HEK293 (cell line): ENCODE data around the gene ALG1.

Experiments
- GLIS1 ChIP-seq: fragments of 450-650 bp; formaldehyde crosslinking; IDR thresholded peaks from 2 replicates; pipeline ENCODE4 v1.5.1; 2016; ENCODE audit warnings: missing biosample characterization, missing genetic modification characterization
- HOXA7 ChIP-seq: sonication (generic); formaldehyde crosslinking; IDR thresholded peaks from 2 replicates; pipeline ENCODE4 v1.8.1; 2022; ENCODE audit warnings: missing genetic modification reagents, borderline replicate concordance
- KLF16 ChIP-seq: fragments of 450-650 bp; formaldehyde crosslinking; IDR thresholded peaks from 2 replicates; pipeline ENCODE4 v1.5.1; 2017; ENCODE audit warnings: missing biosample characterization, missing genetic modification characterization
- KLF9 ChIP-seq: fragments of 450-650 bp; formaldehyde crosslinking; IDR thresholded peaks from 2 replicates; pipeline ENCODE4 v1.5.1; 2016; ENCODE audit warnings: missing biosample characterization, missing genetic modification characterization, low read depth
- MYNN ChIP-seq: fragments of 450-650 bp; formaldehyde crosslinking; IDR thresholded peaks from 2 replicates; pipeline ENCODE4 v1.5.1; 2016; ENCODE audit warnings: missing biosample characterization, missing genetic modification characterization, borderline replicate concordance
- ZFHX2 ChIP-seq: fragments of 450-650 bp; formaldehyde crosslinking; conservative IDR thresholded peaks from 2 replicates; pipeline ENCODE4 v1.5.1; 2016; ENCODE audit warnings: missing biosample characterization, missing genetic modification characterization
- ZNF132 ChIP-seq: fragments of 450-650 bp; formaldehyde crosslinking; IDR thresholded peaks from 2 replicates; pipeline ENCODE4 v1.5.1; 2017; ENCODE audit warnings: missing biosample characterization, missing genetic modification characterization, borderline replicate concordance
- ZNF146 ChIP-seq: fragments of 450-650 bp; formaldehyde crosslinking; IDR thresholded peaks from 2 replicates; pipeline ENCODE4 v1.5.1; 2016; ENCODE audit warnings: missing biosample characterization, missing genetic modification characterization
- ZNF221 ChIP-seq: fragments of 450-650 bp; formaldehyde crosslinking; IDR thresholded peaks from 2 replicates; pipeline ENCODE4 v1.5.1; 2017; ENCODE audit warnings: missing biosample characterization, missing genetic modification characterization, borderline replicate concordance
- ZNF302 ChIP-seq: fragments of 450-650 bp; formaldehyde crosslinking; IDR thresholded peaks from 2 replicates; pipeline ENCODE4 v1.5.1; 2016; ENCODE audit warnings: missing biosample characterization, missing genetic modification characterization, low read depth
- ZNF311 ChIP-seq: fragments of 450-650 bp; formaldehyde crosslinking; IDR thresholded peaks from 2 replicates; pipeline ENCODE4 v1.5.1; 2017; ENCODE audit warnings: missing biosample characterization, missing genetic modification characterization, borderline replicate concordance
- ZNF335 ChIP-seq: fragments of 450-650 bp; formaldehyde crosslinking; conservative IDR thresholded peaks from 2 replicates; pipeline ENCODE4 v1.5.1; 2016; ENCODE audit warnings: missing biosample characterization, missing genetic modification characterization
- ZNF354C ChIP-seq: fragments of 450-650 bp; formaldehyde crosslinking; IDR thresholded peaks from 2 replicates; pipeline ENCODE4 v1.5.1; 2016; ENCODE audit warnings: missing biosample characterization, missing genetic modification characterization, low read depth, borderline replicate concordance
- ZNF37A ChIP-seq: fragments of 450-650 bp; IDR thresholded peaks from 2 replicates; pipeline ENCODE4 v1.5.1; 2018; ENCODE audit warnings: missing biosample characterization, missing genetic modification characterization
- ZNF423 ChIP-seq: fragments of 450-650 bp; formaldehyde crosslinking; IDR thresholded peaks from 2 replicates; pipeline ENCODE4 v1.5.1; 2016; ENCODE audit warnings: missing biosample characterization, missing genetic modification characterization
- ZNF530 ChIP-seq: fragments of 450-650 bp; formaldehyde crosslinking; IDR thresholded peaks from 2 replicates; pipeline ENCODE4 v1.5.1; 2016; ENCODE audit warnings: low read depth, missing biosample characterization, missing genetic modification characterization
- ZNF549 ChIP-seq: fragments of 450-650 bp; IDR thresholded peaks from 2 replicates; pipeline ENCODE4 v1.5.1; 2018; ENCODE audit warnings: missing biosample characterization, missing genetic modification characterization, mild to moderate bottlenecking, inconsistent platforms, moderate library complexity
- ZNF610 ChIP-seq: fragments of 450-650 bp; formaldehyde crosslinking; IDR thresholded peaks from 2 replicates; pipeline ENCODE4 v1.5.1; 2016; ENCODE audit warnings: missing biosample characterization, missing genetic modification characterization, borderline replicate concordance
- ZNF623 ChIP-seq: fragments of 450-650 bp; formaldehyde crosslinking; IDR thresholded peaks from 2 replicates; pipeline ENCODE4 v1.5.1; 2016; ENCODE audit warnings: missing biosample characterization, missing genetic modification characterization
- ZNF654 ChIP-seq: fragments of 450-650 bp; formaldehyde crosslinking; IDR thresholded peaks from 2 replicates; pipeline ENCODE4 v1.5.1; 2016; ENCODE audit warnings: low read depth, missing biosample characterization, missing genetic modification characterization
- ZNF658 ChIP-seq: fragments of 450-650 bp; formaldehyde crosslinking; IDR thresholded peaks from 2 replicates; pipeline ENCODE4; 2016; ENCODE audit warnings: missing biosample characterization, missing genetic modification characterization
- ZNF837 ChIP-seq: fragments of 450-650 bp; formaldehyde crosslinking; IDR thresholded peaks from 2 replicates; pipeline ENCODE4 v1.5.1; 2016; ENCODE audit warnings: missing biosample characterization, missing genetic modification characterization
- TF ChIP-seq, protein P1 (sequence below): fragments of 450-650 bp; formaldehyde crosslinking; optimal IDR thresholded peaks from 2 replicates; pipeline ENCODE3; 2016; ENCODE audit warnings: missing biosample characterization, mild to moderate bottlenecking, missing genetic modification characterization
- TF ChIP-seq, protein P2 (sequence below): fragments of 450-650 bp; formaldehyde crosslinking; IDR thresholded peaks from 2 replicates; pipeline ENCODE4 v1.5.1; 2017; ENCODE audit warnings: missing biosample characterization, missing genetic modification characterization
- TF ChIP-seq, protein P3 (sequence below): fragments of 450-650 bp; formaldehyde crosslinking; IDR thresholded peaks from 2 replicates; pipeline ENCODE4 v1.5.1; 2017; ENCODE audit warnings: missing biosample characterization, missing genetic modification characterization
- TF ChIP-seq, protein P4 (sequence below): fragments of 450-650 bp; formaldehyde crosslinking; IDR thresholded peaks from 2 replicates; pipeline ENCODE4 v1.5.1; 2016; ENCODE audit warnings: missing biosample characterization, missing genetic modification characterization
- TF ChIP-seq, protein P5 (sequence below): fragments of 450-650 bp; formaldehyde crosslinking; IDR thresholded peaks from 2 replicates; pipeline ENCODE4 v1.5.1; 2016; ENCODE audit warnings: missing biosample characterization, missing genetic modification characterization

Gene ALG1

DNA sequence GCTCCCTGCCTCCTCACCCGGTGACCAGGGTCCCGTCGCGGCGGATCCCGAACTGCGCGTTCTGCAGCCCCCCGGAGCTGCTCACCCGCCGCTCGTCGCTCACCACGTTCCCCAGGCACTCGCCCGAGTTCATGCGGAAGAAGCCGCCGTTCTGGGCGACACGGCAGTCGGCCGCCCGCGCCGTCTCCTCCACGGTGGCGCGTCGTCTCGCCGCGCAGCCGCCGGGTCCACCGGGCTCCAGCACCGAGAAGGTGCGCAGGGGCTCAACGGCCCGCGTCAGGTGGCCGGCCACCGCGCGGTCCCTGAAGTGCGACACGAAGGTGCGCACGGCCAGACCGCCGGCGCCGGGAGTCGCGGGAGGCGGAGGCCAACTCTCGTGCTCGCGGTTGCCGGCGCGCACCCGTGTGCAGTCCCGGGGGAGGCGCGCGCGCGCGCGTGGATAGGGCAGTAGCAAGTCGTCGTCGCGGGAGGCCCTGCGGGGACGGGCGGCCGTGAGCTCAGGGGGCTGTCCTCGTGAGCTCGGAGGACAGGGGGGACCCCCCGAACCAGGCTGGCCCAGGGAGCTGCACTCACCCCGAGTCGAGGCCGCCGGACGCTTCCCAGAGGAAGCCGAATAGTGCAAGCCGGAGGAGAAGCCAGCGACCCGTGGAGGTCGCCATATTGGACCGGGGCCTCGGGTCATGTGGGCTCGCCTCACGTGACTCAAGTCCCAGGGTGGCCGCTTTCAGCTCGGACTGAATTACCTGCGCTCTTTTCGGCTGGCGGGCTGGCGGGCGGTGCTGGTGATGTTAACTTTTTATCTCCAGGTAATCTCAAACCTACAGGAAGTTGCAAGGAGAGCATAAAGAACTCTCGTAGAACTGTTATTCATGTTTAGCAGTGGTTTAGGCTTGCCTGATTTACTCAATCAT is 38.1 kb upstream of the ALG1 start, which contains the start of gene NAGPA (continued):
- TF ChIP-seq KLF16 (tag by site-specific recombination) (peak; percentile 76), ZNF654 (tag by site-specific recombination) (no peak), ZNF549 (tag by site-specific recombination) (no peak), ZFHX2 (no peak; the same call in 1 of the 2 replicates), ZNF658 (tag by site-specific recombination) (0 out of 2 replicates have a peak, but pooled peaks have one; percentile 67), KLF9 (tag by site-specific recombination) (0 out of 2 replicates have a peak, but pooled peaks have one; percentile 22), ZNF354C (tag by site-specific recombination) (no peak), MYNN (tag by site-specific recombination) (no peak), ZNF335 (tag by site-specific recombination) (peak; percentile 87), ZNF610 (tag by site-specific recombination) (peak; percentile 78; the same call in 1 of the 2 replicates), GLIS1 (tag by site-specific recombination) (peak; percentile 80), HOXA7 (CRISPR knock-in tag) (no peak), ZNF623 (tag by site-specific recombination) (peak; percentile 39; the same call in 1 of the 2 replicates), ZNF302 (no peak), ZNF37A (tag by site-specific recombination) (no peak), ZNF423 (tag by site-specific recombination) (no peak), ZNF221 (no peak), ZNF837 (tag by site-specific recombination) (no peak), ZNF146 (no peak), ZNF311 (tag by site-specific recombination) (no peak), ZNF530 (tag by site-specific recombination) (no peak), ZNF132 (tag by site-specific recombination) (no peak)
- TF ChIP-seq, protein P1, sequence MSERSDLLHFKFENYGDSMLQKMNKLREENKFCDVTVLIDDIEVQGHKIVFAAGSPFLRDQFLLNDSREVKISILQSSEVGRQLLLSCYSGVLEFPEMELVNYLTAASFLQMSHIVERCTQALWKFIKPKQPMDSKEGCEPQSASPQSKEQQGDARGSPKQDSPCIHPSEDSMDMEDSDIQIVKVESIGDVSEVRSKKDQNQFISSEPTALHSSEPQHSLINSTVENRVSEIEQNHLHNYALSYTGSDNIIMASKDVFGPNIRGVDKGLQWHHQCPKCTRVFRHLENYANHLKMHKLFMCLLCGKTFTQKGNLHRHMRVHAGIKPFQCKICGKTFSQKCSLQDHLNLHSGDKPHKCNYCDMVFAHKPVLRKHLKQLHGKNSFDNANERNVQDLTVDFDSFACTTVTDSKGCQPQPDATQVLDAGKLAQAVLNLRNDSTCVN (tag by site-specific recombination) = peak; percentile 98
- TF ChIP-seq, protein P2, sequence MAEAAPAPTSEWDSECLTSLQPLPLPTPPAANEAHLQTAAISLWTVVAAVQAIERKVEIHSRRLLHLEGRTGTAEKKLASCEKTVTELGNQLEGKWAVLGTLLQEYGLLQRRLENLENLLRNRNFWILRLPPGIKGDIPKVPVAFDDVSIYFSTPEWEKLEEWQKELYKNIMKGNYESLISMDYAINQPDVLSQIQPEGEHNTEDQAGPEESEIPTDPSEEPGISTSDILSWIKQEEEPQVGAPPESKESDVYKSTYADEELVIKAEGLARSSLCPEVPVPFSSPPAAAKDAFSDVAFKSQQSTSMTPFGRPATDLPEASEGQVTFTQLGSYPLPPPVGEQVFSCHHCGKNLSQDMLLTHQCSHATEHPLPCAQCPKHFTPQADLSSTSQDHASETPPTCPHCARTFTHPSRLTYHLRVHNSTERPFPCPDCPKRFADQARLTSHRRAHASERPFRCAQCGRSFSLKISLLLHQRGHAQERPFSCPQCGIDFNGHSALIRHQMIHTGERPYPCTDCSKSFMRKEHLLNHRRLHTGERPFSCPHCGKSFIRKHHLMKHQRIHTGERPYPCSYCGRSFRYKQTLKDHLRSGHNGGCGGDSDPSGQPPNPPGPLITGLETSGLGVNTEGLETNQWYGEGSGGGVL (tag by site-specific recombination) = no peak
- TF ChIP-seq, protein P3, sequence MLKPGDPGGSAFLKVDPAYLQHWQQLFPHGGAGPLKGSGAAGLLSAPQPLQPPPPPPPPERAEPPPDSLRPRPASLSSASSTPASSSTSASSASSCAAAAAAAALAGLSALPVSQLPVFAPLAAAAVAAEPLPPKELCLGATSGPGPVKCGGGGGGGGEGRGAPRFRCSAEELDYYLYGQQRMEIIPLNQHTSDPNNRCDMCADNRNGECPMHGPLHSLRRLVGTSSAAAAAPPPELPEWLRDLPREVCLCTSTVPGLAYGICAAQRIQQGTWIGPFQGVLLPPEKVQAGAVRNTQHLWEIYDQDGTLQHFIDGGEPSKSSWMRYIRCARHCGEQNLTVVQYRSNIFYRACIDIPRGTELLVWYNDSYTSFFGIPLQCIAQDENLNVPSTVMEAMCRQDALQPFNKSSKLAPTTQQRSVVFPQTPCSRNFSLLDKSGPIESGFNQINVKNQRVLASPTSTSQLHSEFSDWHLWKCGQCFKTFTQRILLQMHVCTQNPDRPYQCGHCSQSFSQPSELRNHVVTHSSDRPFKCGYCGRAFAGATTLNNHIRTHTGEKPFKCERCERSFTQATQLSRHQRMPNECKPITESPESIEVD = no peak
- TF ChIP-seq, protein P4, sequence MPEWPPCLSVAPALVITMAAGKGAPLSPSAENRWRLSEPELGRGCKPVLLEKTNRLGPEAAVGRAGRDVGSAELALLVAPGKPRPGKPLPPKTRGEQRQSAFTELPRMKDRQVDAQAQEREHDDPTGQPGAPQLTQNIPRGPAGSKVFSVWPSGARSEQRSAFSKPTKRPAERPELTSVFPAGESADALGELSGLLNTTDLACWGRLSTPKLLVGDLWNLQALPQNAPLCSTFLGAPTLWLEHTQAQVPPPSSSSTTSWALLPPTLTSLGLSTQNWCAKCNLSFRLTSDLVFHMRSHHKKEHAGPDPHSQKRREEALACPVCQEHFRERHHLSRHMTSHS (tag by site-specific recombination) = peak; percentile 35; the same call in 1 of the 2 replicates
- TF ChIP-seq, protein P5, sequence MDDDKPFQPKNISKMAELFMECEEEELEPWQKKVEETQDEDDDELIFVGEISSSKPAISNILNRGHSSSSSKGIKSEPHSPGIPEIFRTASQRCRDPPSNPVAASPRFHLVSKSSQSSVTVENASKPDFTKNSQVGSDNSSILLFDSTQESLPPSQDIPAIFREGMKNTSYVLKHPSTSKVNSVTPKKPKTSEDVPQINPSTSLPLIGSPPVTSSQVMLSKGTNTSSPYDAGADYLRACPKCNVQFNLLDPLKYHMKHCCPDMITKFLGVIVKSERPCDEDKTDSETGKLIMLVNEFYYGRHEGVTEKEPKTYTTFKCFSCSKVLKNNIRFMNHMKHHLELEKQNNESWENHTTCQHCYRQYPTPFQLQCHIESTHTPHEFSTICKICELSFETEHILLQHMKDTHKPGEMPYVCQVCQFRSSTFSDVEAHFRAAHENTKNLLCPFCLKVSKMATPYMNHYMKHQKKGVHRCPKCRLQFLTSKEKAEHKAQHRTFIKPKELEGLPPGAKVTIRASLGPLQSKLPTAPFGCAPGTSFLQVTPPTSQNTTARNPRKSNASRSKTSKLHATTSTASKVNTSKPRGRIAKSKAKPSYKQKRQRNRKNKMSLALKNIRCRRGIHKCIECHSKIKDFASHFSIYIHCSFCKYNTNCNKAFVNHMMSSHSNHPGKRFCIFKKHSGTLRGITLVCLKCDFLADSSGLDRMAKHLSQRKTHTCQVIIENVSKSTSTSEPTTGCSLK (tag by site-specific recombination) = no peak
